ENCODE results near the gene SLC9A6.
A peak's percentile ranks its signal among the peaks of the same experiment; 100 is the strongest.

SLC9A6 gene

DNA sequence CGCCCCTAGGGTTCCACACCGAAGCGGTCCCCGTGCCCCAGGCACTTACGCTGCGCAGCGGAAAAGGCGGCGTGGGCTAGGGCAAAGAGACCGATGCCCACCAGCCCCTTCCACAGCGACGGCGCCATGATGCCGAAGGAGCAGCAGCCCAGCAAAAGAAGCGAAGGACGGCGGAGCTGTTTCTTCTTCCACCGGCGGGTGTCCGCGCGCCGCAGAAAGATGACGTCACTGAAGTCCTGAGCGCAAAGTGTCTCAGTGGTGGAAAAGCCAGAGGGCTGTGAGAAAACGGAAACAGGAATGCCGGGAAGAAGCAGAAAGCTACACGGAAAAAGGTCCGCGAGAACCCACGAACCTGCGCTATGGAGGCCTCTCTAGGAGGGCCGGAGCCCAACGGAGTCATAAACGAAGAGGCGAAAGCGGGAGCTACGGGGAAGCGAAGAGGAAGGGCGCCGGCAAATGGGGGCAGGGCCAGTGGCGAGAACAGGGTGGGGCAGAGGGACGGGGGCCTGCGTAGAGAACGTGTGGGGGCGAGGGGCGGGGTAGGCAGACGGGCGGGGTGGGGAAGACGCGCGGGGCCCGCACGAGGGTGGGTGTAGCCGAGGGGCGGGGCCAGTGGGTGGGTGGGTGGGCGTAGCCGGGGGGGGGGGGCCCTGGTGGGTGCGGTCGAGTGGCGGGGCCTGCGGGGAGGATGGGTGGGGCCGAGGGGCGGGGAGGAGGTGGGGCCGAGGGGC lies 11.5 kb upstream of the SLC9A6 start, which contains the start of gene MMGT1 (continued):
- TF ChIP-seq ZNF639 (tag by site-specific recombination; IDR thresholded peaks at IDR 0.05), result peak; percentile 81
- TF ChIP-seq ZFP37 (tag by site-specific recombination; IDR thresholded peaks at IDR 0.05), result peak; percentile 76; the same call in 1 of the 2 replicates
- no peak for TF ChIP-seq ZNF791 (tag by site-specific recombination; IDR thresholded peaks at IDR 0.05)
- no peak for TF ChIP-seq SETDB1 (IDR thresholded peaks at IDR 0.05; ENCODE audit: insufficient read length, low read length)
- no peak for TF ChIP-seq ZNF350 (tag by site-specific recombination; IDR thresholded peaks at IDR 0.05)
- TF ChIP-seq WT1 (tag by site-specific recombination; IDR thresholded peaks at IDR 0.05), result peak; percentile 31; the same call in 1 of the 2 replicates
- TF ChIP-seq KLF9 (tag by site-specific recombination; IDR thresholded peaks at IDR 0.05; ENCODE audit: low read depth), result peak; percentile 71
- peak; percentile 52; the same call in 1 of the 2 replicates for TF ChIP-seq INSM2 (tag by site-specific recombination; IDR thresholded peaks at IDR 0.05)
- no peak for TF ChIP-seq ZNF701 (tag by site-specific recombination; IDR thresholded peaks at IDR 0.05)
- no peak for TF ChIP-seq ZNF792 (tag by site-specific recombination; IDR thresholded peaks at IDR 0.05)
- TF ChIP-seq IKZF3 (tag by site-specific recombination; IDR thresholded peaks at IDR 0.05), result peak; percentile 95
- TF ChIP-seq, protein P1, sequence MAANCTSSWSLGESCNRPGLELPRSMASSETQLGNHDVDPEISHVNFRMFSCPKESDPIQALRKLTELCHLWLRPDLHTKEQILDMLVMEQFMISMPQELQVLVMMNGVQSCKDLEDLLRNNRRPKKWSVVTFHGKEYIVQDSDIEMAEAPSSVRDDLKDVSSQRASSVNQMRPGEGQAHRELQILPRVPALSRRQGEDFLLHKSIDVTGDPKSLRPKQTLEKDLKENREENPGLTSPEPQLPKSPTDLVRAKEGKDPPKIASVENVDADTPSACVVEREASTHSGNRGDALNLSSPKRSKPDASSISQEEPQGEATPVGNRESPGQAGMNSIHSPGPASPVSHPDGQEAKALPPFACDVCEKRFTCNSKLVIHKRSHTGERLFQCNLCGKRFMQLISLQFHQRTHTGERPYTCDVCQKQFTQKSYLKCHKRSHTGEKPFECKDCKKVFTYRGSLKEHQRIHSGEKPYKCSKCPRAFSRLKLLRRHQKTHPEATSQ (tag by site-specific recombination; IDR thresholded peaks at IDR 0.05), result no peak
- TF ChIP-seq ZNF776 (tag by site-specific recombination; IDR thresholded peaks at IDR 0.05; ENCODE audit: borderline replicate concordance), result no peak
- no peak for TF ChIP-seq ZNF747 (tag by site-specific recombination; IDR thresholded peaks at IDR 0.05)
- no peak for TF ChIP-seq HOXC10 (CRISPR knock-in tag; IDR thresholded peaks at IDR 0.05)
- no peak for TF ChIP-seq TCF7L2 (IDR thresholded peaks at IDR 0.05; ENCODE audit: borderline replicate concordance, low read depth, low read length)
- no peak for TF ChIP-seq ZNF449 (tag by site-specific recombination; IDR thresholded peaks at IDR 0.05)
- TF ChIP-seq ZNF155 (tag by site-specific recombination; IDR thresholded peaks at IDR 0.05), result no peak
- TF ChIP-seq ZFP41 (tag by site-specific recombination; IDR thresholded peaks at IDR 0.05; ENCODE audit: borderline replicate concordance), result no peak
- peak; percentile 46; the same call in 1 of the 2 replicates for TF ChIP-seq EGR2 (tag by site-specific recombination; IDR thresholded peaks at IDR 0.05; ENCODE audit: low read depth)
- TF ChIP-seq PRDM4 (tag by site-specific recombination; IDR thresholded peaks at IDR 0.05), result peak; percentile 78
- TF ChIP-seq ZXDB (tag by site-specific recombination; IDR thresholded peaks at IDR 0.05), result peak; percentile 91
- peak; percentile 44; the same call in 1 of the 2 replicates for TF ChIP-seq ZSCAN18 (tag by site-specific recombination; IDR thresholded peaks at IDR 0.05)
- peak; percentile 84 for TF ChIP-seq ZEB2 (tag by site-specific recombination; IDR thresholded peaks at IDR 0.05)
- no peak for TF ChIP-seq ZNF16 (tag by site-specific recombination; IDR thresholded peaks at IDR 0.05; ENCODE audit: low read depth)
- no peak for TF ChIP-seq RBAK (tag by site-specific recombination; IDR thresholded peaks at IDR 0.05)
- TF ChIP-seq FEZF1 (tag by site-specific recombination; IDR thresholded peaks at IDR 0.05), result no peak; the same call in 1 of the 2 replicates
- no peak for TF ChIP-seq ZNF239 (tag by site-specific recombination; IDR thresholded peaks at IDR 0.05)
- TF ChIP-seq ZNF10 (tag by site-specific recombination; IDR thresholded peaks at IDR 0.05), result peak; percentile 8; the same call in 1 of the 2 replicates
- no peak for TF ChIP-seq ZNF549 (tag by site-specific recombination; IDR thresholded peaks at IDR 0.05)
- no peak for TF ChIP-seq ZNF677 (tag by site-specific recombination; IDR thresholded peaks at IDR 0.05)
